OCI-LY1 (cell line): ENCODE data around the gene TCN2.

Source experiments
- EZH2 ChIP-seq: fragments of 200-600 bp; sonication (generic), shearing (Covaris generic); IDR thresholded peaks from 2 replicates; pipeline ENCODE4 v1.8.0; 2017; ENCODE audit warnings: borderline replicate concordance, mixed run types, mild to moderate bottlenecking, antibody characterized with exemption, low read length, moderate library complexity, mixed read lengths
- TF ChIP-seq, protein P1 (sequence below): fragments of 200-600 bp; sonication (generic), shearing (Covaris generic); IDR thresholded peaks from 2 replicates; pipeline ENCODE4 v1.5.1; 2017; ENCODE audit warnings: mild to moderate bottlenecking, antibody characterized with exemption, low read length, moderate library complexity, mixed read lengths

GRCh38 chr22:30650508-30651116 lies 43.6 kb downstream of the TCN2 start:
- TF ChIP-seq, protein P1, sequence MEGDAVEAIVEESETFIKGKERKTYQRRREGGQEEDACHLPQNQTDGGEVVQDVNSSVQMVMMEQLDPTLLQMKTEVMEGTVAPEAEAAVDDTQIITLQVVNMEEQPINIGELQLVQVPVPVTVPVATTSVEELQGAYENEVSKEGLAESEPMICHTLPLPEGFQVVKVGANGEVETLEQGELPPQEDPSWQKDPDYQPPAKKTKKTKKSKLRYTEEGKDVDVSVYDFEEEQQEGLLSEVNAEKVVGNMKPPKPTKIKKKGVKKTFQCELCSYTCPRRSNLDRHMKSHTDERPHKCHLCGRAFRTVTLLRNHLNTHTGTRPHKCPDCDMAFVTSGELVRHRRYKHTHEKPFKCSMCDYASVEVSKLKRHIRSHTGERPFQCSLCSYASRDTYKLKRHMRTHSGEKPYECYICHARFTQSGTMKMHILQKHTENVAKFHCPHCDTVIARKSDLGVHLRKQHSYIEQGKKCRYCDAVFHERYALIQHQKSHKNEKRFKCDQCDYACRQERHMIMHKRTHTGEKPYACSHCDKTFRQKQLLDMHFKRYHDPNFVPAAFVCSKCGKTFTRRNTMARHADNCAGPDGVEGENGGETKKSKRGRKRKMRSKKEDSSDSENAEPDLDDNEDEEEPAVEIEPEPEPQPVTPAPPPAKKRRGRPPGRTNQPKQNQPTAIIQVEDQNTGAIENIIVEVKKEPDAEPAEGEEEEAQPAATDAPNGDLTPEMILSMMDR, result no peak
- no peak for TF ChIP-seq EZH2
